WTC11 (cell line): ENCODE measurements around the gene HOXA13.

Experiments
- TF ChIP-seq, protein P1 (sequence below): fragments of 200-600 bp; IDR thresholded peaks from 2 replicates; pipeline ENCODE4 v1.8.0; 2022; ENCODE audit warnings: antibody characterized with exemption
- TF ChIP-seq, protein P2 (sequence below): fragments of 250-450 bp; sonication (Bioruptor Pico); IDR thresholded peaks from 2 replicates; pipeline ENCODE4 v1.9.0; 2021; ENCODE audit warnings: moderate library complexity, mild to moderate bottlenecking, inconsistent platforms, borderline replicate concordance
- TF ChIP-seq, protein P3 (sequence below): sonication (generic); formaldehyde crosslinking; conservative IDR thresholded peaks from 2 replicates; pipeline ENCODE4 v1.8.1; 2022; ENCODE audit warnings: mild to moderate bottlenecking, missing genetic modification reagents

DNA sequence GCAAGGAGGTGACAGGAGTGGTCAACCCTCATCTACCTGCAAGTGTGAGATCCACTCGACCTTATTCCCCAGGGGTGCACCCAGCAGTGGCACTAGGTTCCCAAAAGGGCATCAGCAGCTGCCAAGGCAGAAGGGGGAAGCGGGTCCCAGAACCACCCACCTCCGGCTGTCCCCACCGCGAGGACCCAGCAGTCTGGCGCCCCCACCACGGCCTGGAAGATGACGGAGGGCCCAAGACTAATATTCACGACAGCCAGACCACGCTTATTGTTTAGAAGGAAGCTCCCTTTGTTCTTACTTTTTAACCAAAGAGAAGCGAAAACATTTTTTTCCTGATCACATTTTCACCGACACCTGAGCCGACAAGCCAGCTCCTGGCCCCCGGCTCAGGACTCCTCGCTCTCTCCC lies 39.1 kb upstream of the HOXA13 start:
- TF ChIP-seq, protein P1, sequence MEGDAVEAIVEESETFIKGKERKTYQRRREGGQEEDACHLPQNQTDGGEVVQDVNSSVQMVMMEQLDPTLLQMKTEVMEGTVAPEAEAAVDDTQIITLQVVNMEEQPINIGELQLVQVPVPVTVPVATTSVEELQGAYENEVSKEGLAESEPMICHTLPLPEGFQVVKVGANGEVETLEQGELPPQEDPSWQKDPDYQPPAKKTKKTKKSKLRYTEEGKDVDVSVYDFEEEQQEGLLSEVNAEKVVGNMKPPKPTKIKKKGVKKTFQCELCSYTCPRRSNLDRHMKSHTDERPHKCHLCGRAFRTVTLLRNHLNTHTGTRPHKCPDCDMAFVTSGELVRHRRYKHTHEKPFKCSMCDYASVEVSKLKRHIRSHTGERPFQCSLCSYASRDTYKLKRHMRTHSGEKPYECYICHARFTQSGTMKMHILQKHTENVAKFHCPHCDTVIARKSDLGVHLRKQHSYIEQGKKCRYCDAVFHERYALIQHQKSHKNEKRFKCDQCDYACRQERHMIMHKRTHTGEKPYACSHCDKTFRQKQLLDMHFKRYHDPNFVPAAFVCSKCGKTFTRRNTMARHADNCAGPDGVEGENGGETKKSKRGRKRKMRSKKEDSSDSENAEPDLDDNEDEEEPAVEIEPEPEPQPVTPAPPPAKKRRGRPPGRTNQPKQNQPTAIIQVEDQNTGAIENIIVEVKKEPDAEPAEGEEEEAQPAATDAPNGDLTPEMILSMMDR = no peak
- TF ChIP-seq, protein P2, sequence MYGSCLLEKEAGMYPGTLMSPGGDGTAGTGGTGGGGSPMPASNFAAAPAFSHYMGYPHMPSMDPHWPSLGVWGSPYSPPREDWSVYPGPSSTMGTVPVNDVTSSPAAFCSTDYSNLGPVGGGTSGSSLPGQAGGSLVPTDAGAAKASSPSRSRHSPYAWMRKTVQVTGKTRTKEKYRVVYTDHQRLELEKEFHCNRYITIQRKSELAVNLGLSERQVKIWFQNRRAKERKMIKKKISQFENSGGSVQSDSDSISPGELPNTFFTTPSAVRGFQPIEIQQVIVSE (CRISPR knock-in tag) = no peak
- TF ChIP-seq, protein P3, sequence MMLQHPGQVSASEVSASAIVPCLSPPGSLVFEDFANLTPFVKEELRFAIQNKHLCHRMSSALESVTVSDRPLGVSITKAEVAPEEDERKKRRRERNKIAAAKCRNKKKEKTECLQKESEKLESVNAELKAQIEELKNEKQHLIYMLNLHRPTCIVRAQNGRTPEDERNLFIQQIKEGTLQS (CRISPR knock-in tag) = no peak
